Superior temporal gyrus (tissue), 1 donor: ENCODE measurements around the gene ZNF654.
"Not testable (repeated sequence)": the region's sequence is repeated elsewhere in the genome, so short reads cannot be mapped to it uniquely, and the experiment has no call there.

ENCODE experiments used
- DNase-seq: peaks from one replicate; pipeline ENCODE4 v3.0.0-alpha.2; 2016; ENCODE audit errors: extremely low spot score

ZNF654 gene

DNA sequence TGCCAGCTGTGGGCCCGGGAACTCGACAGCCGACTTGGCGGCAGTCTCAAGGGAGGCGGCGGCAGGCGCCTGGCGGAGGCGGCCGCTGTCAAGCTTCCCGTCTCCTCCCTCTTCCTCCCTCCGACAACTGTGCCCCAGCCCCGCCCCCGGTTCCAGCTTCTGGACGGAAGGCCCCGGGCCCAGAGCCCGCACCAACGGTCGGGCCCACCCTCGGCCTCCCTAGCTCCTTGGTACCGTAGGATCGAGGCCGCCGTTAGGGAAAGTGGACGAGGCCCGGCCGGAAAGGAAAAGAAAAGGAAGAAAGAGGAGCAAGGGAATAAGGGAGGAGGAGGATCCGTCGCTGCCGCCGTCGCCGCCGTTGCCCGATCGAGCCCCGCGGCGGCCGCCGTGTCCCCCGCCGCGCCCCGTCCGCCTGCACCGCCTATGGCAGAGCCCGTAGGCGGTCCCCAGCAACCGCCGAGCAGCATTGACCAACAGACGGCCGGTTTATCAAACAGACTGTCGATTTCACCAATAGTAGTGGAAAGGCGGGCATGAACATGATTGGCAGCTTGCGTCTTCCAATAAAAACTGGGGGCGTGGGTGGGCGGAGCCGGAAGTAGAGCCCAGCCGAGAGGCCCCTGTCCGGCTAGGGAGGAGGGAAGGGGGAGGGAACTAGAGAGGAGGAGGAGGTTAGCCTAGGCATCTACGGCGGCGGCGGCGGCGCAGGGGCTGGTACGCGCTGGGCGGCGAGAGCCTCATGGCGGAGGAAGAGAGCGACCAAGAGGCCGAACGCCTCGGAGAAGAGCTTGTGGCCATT lies at the start of gene ZNF654, which contains the start of gene CGGBP1:
Gene ZNF654 (plus strand): TSS at position 675 of the 799 bp plus-strand sequence. CDS start 65 bp downstream, at position 740.
Gene CGGBP1 (minus strand): TSS at position 425 of the 799 bp plus-strand sequence. CDS start 3,029 bp downstream, outside the sequence.
- DNase-seq, result peak; percentile 99

DNA sequence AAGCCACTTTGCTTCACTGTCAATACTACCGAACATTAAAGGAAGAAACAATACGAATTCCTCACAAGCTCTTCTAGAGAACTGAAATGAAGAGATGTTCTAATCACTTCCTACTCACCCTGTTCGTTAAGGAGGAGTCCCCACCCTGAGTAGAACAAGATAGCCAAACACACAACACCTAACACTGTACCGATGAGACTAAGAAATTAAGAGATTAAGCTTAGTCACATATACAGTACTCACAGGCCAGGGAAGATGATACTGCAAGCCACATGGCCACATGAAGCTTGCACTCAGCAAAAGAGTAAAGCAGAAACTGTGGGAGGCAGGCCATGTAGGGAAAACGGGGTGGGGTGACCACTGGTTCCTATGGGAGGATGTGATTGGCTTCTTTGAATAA lies 48.2 kb upstream of the ZNF654 start:
- DNase-seq, result no peak

DNA sequence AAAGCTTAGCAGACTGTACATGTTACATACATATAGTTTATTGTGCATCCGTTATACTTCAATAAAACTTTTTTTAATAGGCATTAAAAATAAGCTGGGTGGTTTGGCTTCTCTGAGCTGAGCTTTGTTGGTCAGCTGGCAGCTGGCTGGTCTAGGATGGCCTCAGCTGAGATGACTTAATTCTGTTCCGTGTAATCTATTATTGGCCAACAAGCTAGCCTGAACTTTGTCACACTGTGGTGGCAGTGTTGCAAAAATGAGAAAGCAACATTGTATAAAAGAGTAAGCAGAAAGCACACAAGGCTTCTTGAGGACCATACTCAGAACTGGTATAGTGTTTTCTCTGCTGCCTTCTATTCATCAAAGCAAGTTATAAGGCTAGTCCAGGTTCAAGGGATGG lies 45.5 kb upstream of the ZNF654 start:
- DNase-seq, result no peak

- DNase-seq, result not testable (repeated sequence)
These were observed 43.4 kb upstream of the ZNF654 start for GRCh38 chr3:88015656-88016055.

DNA sequence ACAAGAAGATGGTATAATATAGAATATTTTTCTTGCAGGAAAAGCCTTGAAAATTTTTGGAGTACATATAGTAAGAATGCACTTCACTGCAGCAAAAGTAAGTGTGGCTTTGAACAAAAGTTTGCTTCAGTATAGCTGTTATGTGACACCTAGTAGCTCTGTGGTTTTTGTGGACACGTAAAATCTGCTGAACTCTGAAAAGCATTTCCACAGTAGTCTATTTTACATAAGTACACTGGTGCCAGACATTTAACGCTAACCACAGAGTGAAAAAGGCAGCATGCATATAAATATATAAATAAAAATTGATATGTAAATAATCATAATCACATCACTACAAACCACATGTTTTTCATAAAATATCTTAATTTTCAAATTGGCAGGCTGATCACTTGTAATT lies 40.0 kb upstream of the ZNF654 start:
- no peak for DNase-seq

DNA sequence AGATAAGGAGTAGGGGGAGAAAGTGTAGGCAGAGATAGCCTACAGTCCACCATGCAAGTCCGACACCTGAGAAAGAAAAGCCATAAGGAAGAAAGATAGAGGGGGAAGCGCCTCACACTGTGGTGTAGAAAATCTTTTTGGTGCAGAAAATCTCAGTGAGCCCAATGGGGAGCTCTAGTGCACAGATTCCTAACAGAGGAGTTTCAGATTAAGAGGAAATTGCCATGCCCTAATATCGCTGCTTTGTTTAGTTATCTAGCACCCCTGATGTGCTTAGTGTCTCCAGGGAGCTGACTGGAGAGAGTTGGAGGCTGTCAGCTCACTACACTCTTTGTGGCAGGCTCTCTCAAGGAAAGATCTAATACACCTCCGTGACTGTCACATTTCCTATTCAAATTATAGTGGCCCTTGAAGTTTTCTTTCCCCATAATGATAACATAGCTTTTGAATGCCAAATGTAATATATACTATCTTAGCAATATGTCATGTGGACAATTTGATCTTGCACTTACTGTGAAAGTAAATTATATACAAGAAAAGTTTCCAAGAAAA lies 34.0 kb upstream of the ZNF654 start:
- no peak for DNase-seq

GRCh38 chr3:88028876-88029275 lies 30.2 kb upstream of the ZNF654 start:
- no peak for DNase-seq

DNA sequence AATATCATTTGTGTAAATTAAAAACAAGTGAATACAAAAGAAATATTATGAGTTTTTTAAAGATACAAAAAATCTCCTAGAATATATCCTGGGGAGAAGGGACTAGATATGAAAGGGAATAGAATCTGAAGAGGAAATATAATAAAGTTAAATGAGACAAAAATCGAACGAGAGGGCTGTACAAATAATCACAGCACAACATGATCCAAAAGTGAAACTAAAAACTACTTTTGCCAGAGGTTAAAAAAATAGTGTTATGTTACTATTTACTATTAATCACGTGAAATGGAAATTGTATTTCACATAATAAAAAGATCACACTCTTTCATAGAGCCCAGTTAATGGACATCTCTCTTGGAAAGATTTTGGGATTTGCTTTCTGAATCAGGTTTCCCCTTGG lies 28.8 kb upstream of the ZNF654 start:
- DNase-seq, result no peak

DNA sequence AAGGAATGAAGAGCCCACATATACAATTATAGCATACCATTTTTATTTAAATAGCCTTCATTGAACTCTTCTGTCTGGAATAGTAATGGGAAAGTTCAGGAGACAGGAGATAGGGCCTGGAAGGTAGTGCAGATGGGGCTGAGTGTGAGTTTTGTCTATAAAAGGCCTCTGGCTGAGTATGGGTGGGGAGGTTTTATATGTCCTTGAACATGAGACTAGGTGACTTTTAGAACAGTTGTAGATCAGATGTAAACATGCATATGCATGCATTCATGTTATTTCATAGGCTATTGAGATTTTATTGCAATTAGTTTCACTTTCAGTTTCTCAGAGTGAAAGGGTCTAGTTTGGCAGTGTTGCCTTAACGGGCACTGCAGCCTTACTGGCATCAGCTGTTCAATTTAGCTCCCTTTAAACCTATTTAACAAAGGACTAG lies 27.4 kb upstream of the ZNF654 start:
- DNase-seq, result peak; percentile 76

DNA sequence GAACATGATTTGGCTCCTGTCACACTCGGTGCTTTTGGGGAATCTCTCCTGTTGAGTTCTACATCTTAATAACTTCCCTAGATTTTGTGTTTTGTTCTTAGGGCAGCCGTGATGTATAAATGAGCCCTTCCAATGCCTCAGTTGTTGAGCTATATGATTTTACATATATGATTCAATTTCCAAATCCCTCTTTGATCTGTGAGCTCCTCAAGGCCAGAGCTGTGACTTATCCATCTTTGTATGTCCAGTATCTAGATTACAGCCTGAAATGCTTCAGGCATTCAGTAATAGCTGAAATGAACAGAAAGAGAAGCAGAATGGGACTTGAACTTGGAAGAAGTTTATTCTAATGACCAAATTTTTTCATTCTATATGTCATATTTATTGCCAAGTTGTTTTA lies 26.8 kb upstream of the ZNF654 start:
- no peak for DNase-seq

DNA sequence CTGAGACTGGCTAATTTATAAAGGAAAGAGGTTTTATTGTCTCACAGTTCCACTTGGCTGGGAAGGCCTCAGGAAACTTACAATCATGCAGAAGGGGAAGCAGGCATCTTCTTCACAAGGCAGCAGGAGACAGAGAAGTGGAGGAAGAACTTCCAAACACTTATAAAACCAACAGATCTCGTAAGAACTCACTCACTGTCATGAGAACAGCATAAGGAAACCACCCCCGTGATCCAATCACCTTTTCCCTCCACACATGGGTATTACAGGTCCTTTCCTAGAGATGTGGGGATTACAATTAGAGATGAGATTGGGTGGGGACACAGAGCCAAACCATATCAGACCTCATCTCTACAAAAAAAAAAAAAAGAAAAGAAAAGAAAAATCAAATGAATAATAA lies 26.0 kb upstream of the ZNF654 start:
- no peak for DNase-seq

- no peak for DNase-seq
These were observed 25.2 kb upstream of the ZNF654 start for GRCh38 chr3:88033808-88034207.

DNA sequence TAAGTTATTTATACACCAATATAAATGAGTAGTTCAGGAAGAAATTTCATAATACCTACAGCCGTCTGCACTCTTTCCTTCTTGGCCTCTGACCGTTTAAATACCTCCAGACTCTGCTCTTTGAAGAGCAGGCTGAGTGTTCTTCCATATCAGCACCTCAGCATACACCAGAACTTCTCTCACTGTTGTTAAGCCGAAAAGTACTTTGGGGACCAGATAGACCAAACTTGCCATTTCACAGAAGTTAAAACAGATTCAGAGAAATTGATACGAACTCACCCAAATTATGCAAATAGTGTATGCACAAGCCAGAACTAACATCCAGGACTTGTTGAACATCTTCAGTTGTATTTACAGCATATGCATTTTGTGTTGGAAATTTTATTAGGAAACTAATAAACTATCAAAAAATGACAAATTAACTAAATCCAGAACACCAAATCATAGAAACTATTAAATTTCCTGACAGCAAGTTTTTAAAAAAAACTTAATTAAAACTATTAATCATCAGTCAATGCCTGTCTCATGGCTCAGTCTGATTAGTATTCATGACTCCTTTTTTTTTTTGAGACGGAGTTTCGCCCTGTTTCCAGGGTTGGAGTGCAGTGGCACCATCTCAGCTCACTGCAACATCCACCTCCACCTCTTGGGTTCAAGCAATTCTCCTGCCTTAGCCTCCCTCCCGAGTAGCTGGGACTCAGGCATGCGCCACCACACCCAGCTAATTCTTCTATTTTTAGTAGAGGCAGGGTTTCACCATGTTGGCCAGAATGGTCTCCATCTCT lies 24.4 kb upstream of the ZNF654 start:
- DNase-seq, result no peak

DNA sequence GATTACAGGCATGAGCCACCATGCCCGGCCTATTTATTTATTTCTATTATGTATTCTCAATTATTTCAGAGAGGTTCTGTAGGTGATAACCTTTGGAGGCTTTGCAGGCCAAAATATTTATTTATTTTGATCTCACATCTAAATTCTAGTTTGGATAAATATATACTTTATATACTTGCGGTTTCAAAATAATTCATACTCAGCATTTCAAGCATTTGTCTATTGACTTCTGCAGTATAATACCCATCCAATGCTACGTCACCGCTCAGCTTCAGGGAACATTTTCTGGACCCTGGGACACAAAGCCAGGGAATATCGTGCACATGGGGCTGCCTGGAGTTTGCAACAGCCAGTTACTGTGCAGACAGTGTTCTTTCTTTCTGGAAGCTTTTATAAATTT lies 22.8 kb upstream of the ZNF654 start:
- DNase-seq, result no peak

GRCh38 chr3:88038566-88038965 lies 20.5 kb upstream of the ZNF654 start:
- DNase-seq, result no peak

DNA sequence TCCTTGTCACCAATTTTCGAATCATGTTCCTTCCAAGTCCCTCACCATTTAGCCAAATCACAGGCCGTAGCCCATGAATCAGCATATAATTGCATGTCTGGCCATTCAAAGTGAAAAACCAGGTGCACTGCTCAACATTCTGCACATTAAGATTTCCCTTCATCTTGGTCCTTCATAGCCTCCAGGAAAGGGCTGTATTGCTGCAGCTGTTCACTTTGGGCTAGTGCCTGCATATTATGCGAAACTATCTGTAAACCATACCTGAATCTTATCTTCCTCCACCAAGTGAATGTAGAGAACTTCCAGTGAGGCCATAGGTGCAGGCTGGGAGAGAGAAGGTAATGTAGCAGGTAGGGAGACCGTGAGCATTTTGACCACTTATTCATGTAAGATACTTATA lies 18.5 kb upstream of the ZNF654 start:
- no peak for DNase-seq

- DNase-seq, result no peak
These were observed 18.1 kb upstream of the ZNF654 start for GRCh38 chr3:88041005-88041404.

- no peak for DNase-seq
These were observed 14.6 kb upstream of the ZNF654 start for GRCh38 chr3:88044411-88044810.

DNA sequence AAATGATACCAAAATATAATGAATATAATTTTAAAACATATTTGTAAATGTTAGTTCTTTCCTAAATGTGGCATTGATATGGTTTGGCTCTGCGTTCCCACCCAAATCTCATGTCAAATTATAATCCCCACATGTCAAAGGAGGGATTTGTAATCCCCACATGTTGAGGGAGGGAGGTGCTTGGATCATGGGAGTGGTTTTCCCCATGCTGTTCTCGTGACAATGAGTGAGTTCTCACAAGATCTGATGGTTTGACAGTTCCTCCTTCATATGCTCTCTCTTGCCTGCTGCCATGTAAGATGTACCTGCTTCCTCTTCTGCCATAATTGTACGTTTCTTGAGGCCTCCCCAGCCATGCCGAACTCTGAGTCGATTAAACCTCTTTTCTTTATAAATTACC lies 12.3 kb upstream of the ZNF654 start:
- DNase-seq, result no peak

DNA sequence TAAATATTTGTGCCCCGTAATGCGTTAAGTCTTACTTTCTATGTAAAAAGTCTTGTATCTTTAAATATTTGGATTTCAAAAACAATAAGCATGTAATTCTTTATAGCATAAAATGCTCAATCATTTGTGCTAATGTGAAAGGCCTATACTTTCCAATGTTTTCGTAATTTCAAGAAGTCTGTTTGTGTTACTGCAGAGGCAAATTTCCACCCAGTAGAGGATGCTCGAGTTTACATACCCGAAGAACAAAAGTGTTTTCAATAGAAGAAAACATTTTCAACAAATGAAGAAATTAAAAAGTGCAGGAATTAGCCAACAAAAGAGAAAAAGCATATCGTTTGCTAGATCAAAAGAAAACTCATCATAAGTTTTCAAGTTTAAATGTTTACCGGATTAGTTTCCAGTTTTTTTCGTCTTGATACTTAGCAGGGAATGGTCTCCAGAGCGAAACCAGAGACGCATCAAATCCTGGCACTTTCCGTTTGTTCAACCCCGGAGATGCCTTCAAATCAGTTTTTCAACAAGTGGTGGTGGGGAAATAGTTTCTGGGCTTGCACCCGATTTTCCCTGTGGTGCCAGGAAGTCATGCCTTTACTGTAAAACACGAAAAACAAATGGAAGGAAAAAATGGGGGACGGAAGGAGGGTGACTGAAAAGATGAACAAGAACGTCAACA lies 1.3 kb upstream of the ZNF654 start:
- peak; percentile 69 for DNase-seq

DNA sequence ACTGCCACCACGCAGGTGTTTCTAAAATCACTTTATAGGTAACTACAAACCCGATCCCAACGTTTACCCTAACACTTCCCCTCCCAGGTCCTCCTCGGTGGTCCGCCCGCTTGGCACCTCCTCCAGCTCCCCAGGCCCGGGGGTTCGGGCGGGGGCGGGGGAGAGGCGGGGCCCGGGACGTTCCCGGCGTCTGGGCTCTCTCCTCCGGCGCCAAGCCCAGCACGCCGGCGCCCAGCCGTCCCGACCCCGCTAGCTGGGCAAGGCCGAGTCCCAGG lies 812 bp upstream of the ZNF654 start:
- no peak for DNase-seq
